NCI-H2029 treated with DMSO at 0.1 percent for 48 hours (cell line): ENCODE data around the gene HIGD2A.
"Not testable (repeated sequence)": the region's sequence is repeated elsewhere in the genome, so short reads cannot be mapped to it uniquely, and the experiment has no call there.

Source experiments
- DNase-seq: peaks from one replicate; lab custom pipeline; 2025; lab: John Stamatoyannopoulos, UW

The HIGD2A gene

GRCh38 chr5:176394881-176395675, 6.5 kb downstream of the HIGD2A start:
- DNase-seq = no peak

DNA sequence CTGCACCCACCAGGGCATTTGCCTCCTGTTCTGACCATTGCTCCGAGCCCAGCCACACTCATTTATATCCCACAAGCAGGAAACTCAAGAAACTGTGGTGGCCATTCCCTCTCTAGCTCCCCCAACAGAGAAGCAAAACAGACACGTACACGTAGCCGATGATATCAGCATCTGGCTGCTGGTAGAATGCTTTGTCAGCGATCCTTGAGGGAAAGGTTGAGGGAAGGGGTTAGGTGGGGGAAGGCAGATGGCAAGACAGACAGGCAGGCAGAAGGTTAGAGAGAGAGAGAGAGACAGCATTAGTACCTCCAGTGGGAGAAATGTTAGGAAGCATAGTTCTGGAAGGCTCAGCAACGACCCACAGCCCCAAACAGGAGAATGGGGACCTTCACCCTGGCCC, 7.8 kb downstream of the HIGD2A start:
- DNase-seq = no peak

DNA sequence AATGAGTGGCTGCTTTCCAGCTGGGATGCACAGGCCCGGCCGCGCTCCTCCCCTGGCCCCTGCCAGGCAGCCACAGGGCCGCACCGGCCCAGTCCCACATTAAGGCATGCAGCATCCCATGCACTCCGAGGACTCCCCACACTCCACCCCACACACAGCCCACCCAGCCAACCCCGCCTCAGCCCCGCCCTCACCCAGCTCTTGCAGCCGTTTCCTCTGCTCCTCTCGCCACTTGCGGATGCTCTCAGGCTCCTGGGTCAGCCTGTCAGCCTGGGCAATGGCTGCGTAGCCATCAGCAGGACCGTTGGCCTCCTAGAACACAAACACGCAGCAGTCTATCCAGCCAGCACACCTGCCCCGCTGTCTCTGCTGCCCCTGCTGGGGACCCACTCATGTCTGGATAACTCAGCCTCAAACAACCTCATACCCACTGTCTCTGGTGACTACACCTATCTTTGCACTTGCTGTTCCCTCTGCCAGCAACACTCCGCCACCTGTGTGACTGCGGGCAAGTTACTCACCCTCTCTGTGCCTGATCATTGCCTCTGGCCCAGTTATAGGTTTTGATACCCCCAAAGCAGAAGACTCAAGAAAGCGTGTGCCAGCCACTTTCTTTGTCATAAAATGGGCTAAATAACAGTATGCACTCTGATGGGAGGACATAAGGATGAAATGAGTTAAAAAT, 9.3 kb downstream of the HIGD2A start:
- no peak for DNase-seq

DNA sequence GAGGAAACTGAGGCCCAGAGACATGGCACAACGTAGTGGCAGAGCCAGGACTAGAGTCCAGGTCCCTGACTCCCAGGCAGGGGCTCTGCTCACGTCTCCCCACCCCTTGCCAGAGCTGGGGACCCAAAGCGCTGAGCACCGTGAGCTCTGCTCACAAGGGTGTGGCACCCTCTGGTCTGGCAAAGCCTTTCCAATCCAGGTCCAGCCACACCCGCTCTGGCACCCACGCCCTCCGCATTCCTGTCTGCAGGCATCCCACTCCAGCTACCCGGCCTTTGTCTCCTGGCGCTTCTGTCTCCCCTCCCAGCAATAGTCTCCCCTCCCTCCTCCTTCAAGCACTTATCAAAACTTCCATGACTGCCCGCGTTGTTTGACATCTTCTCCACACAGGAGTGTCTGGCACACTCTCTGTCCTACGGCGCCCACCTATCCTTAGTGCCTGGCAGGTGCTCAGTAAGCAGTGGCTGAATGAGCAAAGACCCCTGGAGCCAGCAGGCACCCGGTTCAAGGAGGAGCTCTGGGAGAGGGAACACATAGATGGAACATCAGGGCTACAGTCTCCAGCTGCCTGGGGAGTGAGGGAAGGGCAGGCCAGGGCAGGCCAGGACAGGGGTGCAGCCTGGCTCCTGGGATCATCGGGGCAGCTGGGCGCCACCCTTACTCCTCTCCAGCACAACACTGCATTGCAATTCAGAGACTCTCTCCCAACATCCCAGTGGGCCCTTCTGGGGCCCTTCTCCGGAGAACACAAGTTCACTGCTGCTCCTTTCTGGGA, 12.0 kb downstream of the HIGD2A start:
- no peak for DNase-seq

- no peak for DNase-seq
These were observed 13.0 kb downstream of the HIGD2A start for GRCh38 chr5:176401281-176402205.

DNA sequence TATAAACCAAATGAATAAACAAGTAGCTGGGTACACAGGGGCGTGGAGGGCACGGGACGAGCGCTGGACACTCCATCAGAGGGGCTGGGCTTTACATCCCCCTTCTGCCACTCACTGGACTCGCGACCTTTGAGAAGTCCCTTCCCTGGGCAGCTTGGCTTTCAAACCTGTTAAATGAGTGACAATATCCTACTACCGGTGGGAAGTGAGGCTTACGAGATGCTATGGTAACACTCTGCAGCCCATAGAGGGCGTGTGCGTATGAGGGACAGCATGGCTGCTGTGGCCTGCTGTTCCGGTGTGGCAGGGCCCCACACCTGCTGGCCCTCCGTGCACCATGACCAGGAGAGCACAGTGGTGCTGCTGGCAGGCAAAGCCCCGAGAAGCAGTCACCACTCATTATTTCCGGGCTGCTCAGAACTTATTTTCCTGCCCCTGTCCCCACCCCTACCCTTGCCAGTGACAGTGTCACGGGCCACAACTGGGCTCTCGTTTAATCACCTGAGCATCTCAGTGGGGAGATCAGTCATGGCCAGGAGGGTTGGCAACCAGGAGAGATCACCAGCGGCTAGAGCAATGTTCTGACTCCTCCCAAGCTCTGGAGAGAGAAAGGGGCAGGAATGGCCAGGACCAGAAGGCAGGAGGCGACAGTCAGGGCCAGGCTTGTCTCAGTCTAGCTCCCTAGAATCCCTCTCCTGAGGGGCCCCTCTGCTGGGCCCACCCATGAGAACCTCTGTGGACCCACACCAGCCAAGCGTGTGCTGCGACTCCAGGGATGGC, 17.3 kb downstream of the HIGD2A start:
- DNase-seq = no peak

DNA sequence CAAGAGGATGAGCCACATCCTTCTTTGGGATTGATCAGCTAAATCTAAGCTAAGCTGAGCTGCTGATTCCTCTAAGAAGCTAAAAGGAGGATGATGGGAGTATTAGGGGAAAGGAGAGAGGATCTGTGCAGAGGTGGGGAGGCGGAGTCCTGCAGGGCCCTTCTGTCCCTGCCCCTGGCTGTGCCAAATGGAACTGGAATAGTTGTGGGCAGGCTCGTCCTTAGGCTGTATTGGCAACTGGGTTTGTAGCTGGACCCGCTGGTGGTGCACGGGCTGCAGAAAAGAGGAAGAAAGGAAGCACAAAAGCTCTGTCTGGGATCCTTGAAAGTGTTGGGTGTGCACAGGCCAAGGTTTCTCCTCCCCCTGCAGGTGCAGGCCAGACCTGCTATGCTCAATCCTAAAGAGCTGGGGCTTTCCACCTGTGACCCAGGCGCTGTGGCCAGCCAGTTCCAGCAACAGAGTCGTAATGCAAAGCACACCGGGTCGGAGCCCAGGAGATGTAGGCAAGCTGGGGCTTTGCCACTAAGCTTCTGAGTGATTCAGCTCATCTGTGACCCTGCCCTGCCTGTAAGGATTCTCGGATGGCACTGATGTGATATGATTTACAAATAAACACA, 18.0 kb downstream of the HIGD2A start:
- no peak for DNase-seq

GRCh38 chr5:176407456-176408251, 19.1 kb downstream of the HIGD2A start:
- DNase-seq = no peak

DNA sequence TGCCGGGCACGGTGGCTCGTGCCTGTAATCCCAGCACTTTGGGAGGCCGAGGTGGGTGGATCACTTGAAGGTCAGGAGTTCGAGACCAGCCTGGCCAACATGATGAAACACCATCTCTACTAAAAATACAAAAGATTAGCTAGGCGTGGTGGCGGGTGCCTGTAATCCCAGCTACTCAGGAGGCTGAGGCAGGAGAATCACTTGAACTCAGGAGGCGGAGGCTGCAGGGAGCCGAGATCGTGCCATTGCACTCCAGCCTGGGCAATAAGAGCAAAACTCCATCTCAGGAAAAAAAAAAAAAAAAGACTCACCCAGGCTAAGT, 19.7 kb downstream of the HIGD2A start:
- DNase-seq = not testable (repeated sequence)

- no peak for DNase-seq
These were observed 20.0 kb downstream of the HIGD2A start for GRCh38 chr5:176408590-176408989.

GRCh38 chr5:176409765-176410164, 21.2 kb downstream of the HIGD2A start:
- no peak for DNase-seq

DNA sequence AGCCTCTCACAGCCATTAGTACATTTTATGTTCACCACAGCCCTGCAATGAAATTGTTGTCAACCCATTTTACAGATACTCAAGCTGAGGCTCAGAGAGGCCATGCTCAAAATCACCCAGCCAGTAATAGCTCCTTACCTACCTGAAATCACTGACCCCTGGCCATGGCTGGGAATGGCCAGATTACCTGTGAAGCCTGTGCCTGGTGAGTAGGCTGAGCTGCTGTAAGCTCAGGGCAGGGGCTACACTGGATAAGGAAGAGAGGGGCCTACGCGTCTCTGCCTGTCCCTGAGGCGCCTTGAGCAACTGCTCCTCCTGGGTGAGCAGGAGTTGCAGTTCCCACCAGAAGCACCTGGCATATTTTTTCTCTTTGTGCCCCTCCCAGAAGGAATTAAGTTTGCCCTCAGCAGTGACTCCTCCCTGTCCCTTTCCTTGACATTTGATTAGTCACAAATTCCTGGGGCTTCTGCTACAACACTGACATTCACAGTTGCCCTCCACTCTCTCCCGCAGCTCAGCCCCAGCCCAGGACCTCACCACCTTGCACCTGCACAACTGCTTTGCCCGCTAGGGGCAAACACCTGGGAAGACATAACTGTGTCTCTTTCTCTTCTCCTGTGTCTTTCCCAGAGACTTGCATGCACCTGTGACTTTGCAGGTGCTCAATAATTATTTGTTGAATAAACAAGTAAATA, 22.1 kb downstream of the HIGD2A start:
- no peak for DNase-seq

DNA sequence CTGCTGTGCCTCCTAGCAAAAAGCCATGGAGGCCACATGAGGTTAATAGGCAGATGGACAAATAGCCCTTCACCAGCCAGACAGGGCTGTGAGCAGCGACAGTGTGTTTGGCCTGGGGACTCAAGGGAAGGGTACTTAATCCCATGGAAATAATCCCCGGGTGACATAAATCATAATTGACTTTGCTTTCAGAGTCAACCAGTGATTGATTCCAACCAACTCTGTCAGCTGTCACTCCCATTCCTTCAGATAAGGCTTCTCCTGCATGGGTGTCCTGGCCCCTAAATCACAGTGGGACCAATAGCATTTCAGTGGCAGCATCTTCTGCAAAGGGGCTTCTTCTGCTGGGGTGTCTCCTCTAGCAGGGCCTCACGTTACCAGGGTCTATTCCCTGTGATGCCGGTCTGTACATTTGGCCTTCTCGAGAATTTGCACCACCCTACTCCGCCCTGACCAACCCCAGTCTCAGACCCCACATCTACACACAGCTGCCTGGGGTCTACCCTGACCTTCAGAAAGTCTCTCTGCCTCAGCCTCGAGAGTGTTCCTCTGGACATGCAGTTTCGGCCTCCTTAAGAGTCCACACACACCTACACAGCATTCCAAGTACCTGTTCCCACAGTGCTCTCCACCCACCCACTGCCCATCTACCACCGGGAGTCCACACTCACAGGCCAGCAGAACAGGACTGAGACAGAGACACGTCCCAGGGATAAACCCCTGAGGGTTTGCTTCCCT, 24.1 kb downstream of the HIGD2A start:
- no peak for DNase-seq

DNA sequence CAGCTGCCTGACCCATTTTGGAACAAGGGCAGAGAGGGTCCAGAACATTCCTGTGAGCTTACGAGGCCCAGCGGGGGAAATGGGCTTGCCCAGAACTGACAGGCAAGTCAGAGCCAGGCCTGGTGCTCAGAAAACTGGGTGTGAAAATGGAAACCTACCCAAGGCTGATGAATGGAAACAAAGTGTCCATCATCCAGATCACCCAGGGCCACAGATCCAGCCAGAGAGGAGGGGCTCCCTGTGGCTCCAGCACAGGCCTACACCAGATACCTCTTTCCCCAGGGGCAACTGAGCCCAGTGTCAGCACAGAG, 24.7 kb downstream of the HIGD2A start:
- DNase-seq = no peak

GRCh38 chr5:176413709-176414191, 25.2 kb downstream of the HIGD2A start:
- no peak for DNase-seq

DNA sequence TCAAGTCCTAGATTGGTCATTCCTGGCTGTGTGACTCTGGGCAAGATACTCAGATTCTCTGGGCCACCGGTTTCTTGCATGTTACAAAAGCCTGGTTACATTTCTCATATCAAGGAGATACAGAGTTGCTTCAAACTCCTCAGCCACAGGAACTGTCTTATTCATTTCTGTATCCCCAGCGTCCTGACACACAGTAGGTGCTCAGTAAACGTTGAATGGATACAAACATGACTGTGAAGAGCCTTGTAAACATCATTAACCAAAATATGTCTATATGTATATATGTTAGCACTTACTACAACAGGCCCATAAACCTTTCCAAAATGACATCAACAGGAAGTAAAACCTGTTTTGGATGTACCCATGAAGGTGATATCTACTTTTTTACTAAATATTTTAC, 26.2 kb downstream of the HIGD2A start:
- DNase-seq = no peak

GRCh38 chr5:176415240-176415951, 26.8 kb downstream of the HIGD2A start:
- DNase-seq = no peak
